ENCODE measurements around the gene GALNT18.

DNA sequence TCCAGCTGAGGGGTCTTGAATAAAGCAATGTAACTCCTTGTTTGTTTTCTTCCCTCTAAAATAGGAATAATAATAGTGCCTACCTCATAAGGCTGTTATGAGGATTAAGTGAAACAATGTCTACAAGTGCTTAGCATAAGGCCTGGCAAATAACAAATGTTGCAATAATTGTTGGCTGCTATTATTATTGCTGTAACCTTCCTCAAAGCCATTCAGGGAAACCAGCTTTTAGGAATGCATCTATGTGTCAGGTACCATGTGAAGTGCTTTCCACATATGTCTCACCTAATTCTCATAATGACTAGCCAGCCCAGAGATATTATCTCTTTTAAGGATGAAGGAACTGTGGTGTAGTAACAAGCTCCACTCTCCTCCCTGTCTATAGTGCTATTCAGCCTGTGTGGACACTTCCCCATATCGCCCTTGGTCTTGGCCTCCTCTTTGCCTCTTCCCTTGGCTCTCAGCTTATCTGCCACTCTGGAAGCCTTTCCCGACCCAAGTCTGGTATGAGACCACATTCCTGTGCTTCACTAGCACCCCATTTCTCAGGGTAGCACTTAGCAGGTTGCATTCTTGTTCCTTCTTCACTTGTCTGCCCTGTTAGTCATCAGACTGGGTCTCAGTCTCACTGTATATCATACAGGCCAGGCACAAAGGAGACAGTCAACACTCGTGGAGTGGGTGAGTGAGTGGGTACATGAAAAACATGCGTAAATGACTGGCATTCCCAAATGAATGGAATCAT, 292.6 kb downstream of the GALNT18 start:
- TF ChIP-seq, protein P1, sequence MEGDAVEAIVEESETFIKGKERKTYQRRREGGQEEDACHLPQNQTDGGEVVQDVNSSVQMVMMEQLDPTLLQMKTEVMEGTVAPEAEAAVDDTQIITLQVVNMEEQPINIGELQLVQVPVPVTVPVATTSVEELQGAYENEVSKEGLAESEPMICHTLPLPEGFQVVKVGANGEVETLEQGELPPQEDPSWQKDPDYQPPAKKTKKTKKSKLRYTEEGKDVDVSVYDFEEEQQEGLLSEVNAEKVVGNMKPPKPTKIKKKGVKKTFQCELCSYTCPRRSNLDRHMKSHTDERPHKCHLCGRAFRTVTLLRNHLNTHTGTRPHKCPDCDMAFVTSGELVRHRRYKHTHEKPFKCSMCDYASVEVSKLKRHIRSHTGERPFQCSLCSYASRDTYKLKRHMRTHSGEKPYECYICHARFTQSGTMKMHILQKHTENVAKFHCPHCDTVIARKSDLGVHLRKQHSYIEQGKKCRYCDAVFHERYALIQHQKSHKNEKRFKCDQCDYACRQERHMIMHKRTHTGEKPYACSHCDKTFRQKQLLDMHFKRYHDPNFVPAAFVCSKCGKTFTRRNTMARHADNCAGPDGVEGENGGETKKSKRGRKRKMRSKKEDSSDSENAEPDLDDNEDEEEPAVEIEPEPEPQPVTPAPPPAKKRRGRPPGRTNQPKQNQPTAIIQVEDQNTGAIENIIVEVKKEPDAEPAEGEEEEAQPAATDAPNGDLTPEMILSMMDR (IDR thresholded peaks at IDR 0.05) = no peak
- TF ChIP-seq POLR2A (IDR thresholded peaks at IDR 0.05) (no peak), POLR2AphosphoS5 (IDR thresholded peaks at IDR 0.05) (no peak)

Data from prostate gland (tissue), 2 donors.